Measurements from ENCODE around the gene HDAC2. TPM values are rescaled to one million over a fixed set of nuclear protein-coding genes. Genes with fewer than 3 reads are reported as not detected.
"Not testable (repeated sequence)": the region's sequence is repeated elsewhere in the genome, so short reads cannot be mapped to it uniquely, and the experiment has no call there.

HDAC2 gene
- total and polyA plus RNA-seq, 8 donors, result 72.7 to 236 (median 198) TPM

- no peak for TF ChIP-seq CTCF (IDR thresholded peaks at IDR 0.05)
- Histone ChIP-seq H3K27ac (no peak overlapping the region), H3K9me3 (no peaks in the 10 kb centered on the region), H3K4me3 (no peak overlapping the region), H3K27me3 (no peaks in the 10 kb centered on the region), H3K4me1 (peaks cover 0 to 4% of the 10 kb centered on the region in 2 donors), H3K36me3 (no peaks in the 10 kb centered on the region)
- ATAC-seq (no peak), DNase-seq (no peak)
- intact Hi-C loops (cut with DNase I), result no loop called here
Measured at GRCh38 chr6:113921299-113921904, 49.5 kb downstream of the HDAC2 start.

- no peak for TF ChIP-seq CTCF (IDR thresholded peaks at IDR 0.05)
- no peak for ATAC-seq
Measured at GRCh38 chr6:113920663-113921267, 50.2 kb downstream of the HDAC2 start.

GRCh38 chr6:113910285-113910684, 60.7 kb downstream of the HDAC2 start:
- H3K4me1 ChIP-seq, H3K36me3 ChIP-seq, H3K27me3 ChIP-seq, H3K27ac ChIP-seq, ATAC-seq, H3K9me3 ChIP-seq, DNase-seq, H3K4me3 ChIP-seq: not testable (repeated sequence)
- intact Hi-C loops (cut with DNase I), result loop anchor here in 1 of 2 donors (10.0 kb wide), 1 partner anchor 1125 kb away; no protein-coding TSS in a partner anchor

More at GRCh38 chr6:113920663-113921267, 50.2 kb downstream of the HDAC2 start:
- H3K4me3 ChIP-seq, result no peak overlapping the region
- H3K27me3 ChIP-seq, result no peaks in the 10 kb centered on the region
- H3K4me1 ChIP-seq, result peaks cover 0 to 4% of the 10 kb centered on the region in 2 donors
- DNase-seq, result no peak
- H3K9me3 ChIP-seq, result no peaks in the 10 kb centered on the region
- intact Hi-C loops (cut with DNase I), result no loop called here
- no peaks in the 10 kb centered on the region for H3K36me3 ChIP-seq
- no peak overlapping the region for H3K27ac ChIP-seq

- Histone ChIP-seq H3K27me3 (no peaks in the 10 kb centered on the region), H3K4me3 (no peak overlapping the region), H3K36me3 (no peaks in the 10 kb centered on the region), H3K27ac (no peak overlapping the region), H3K4me1 (peaks cover 0 to 10% of the 10 kb centered on the region in 2 donors), H3K9me3 (no peaks in the 10 kb centered on the region)
- intact Hi-C loops (cut with DNase I), result loop anchor here in 1 of 2 donors (10.0 kb wide), 1 partner anchor 605 kb away; no protein-coding TSS in a partner anchor
- DNase-seq (peak in 2 of 4 donors; percentile 56 to 71), ATAC-seq (peak; percentile 49)
- peak; percentile 68 to 71 for TF ChIP-seq CTCF (IDR thresholded peaks at IDR 0.05)
Measured at GRCh38 chr6:113909224-113909856, 61.6 kb downstream of the HDAC2 start.

- Histone ChIP-seq H3K4me3 (no peak overlapping the region), H3K27me3 (no peaks in the 10 kb centered on the region), H3K27ac (no peak overlapping the region), H3K4me1 (peaks cover 0 to 10% of the 10 kb centered on the region in 2 donors), H3K36me3 (no peaks in the 10 kb centered on the region), H3K9me3 (no peaks in the 10 kb centered on the region)
- intact Hi-C loops (cut with DNase I), result loop anchor here in 1 of 2 donors (10.0 kb wide), 1 partner anchor 604 kb away; no protein-coding TSS in a partner anchor
- ATAC-seq, result no peak
- DNase-seq, result no peak
- TF ChIP-seq CTCF (IDR thresholded peaks at IDR 0.05), result no peak
Measured at GRCh38 chr6:113908801-113909200, 62.1 kb downstream of the HDAC2 start.

All from left lung (tissue), 10 donors.